ENCODE data around the gene ELF2. TPM values are rescaled to one million over a fixed set of nuclear protein-coding genes. Genes with fewer than 3 reads are reported as not detected.
A peak's percentile ranks its signal among the peaks of the same experiment; 100 is the strongest.

The ELF2 gene
- total and polyA plus RNA-seq, 12 donors: 13.3 to 43.5 (median 35.6) TPM

- H3K4me1 ChIP-seq: peaks cover 6 to 56% (median 48%) of the 10 kb centered on the region in 9 donors
- ATAC-seq (peak; percentile 92 to 96 (median 94)), DNase-seq (peak; percentile 91 to 97)
- H3K36me3 ChIP-seq: no peaks in the 10 kb centered on the region
- intact Hi-C loops (cut with DNase I): loop anchor here in 7 of 10 donors (2.0 to 10.0 kb wide), 7 partner anchors 51 to 372 kb away; partner anchors contain the start of genes ELF2 (in 5 of the 7), NAA15 (in 2 of the 7), NDUFC1 (in 2 of the 7) and RAB33B (in 1 of the 7)
- WGBS, 2 donors: 0% methylated on average over 38 of the region's 38 CpGs
- H3K4me3 ChIP-seq: peak overlapping the region; percentile 64 to 89 (median 78)
- TF ChIP-seq CTCF (IDR thresholded peaks at IDR 0.05): no peak
- no peaks in the 10 kb centered on the region for H3K27me3 ChIP-seq
- H3K9me3 ChIP-seq: no peaks in the 10 kb centered on the region
- H3K27ac ChIP-seq: peak overlapping the region; percentile 88 to 95 (median 93)
These were observed 94.0 kb downstream of the ELF2 start for GRCh38 chr4:139082750-139083606.

GRCh38 chr4:139078926-139079325, 98.1 kb downstream of the ELF2 start:
- intact Hi-C loops (cut with DNase I): no loop called here
- H3K4me3 ChIP-seq: no peak overlapping the region
- H3K27me3 ChIP-seq: no peaks in the 10 kb centered on the region
- no peak for ATAC-seq
- no peak for DNase-seq
- no peak for TF ChIP-seq CTCF (IDR thresholded peaks at IDR 0.05)
- peak overlapping the region in 6 of 10 donors; percentile 12 to 94 (median 76) for H3K27ac ChIP-seq
- 93 to 95% methylated on average over 4 of the region's 4 CpGs for WGBS, 2 donors
- H3K4me1 ChIP-seq: peaks cover 6 to 84% (median 70%) of the 10 kb centered on the region in 9 donors
- peaks cover 0 to 10% (median 0%) of the 10 kb centered on the region in 9 donors for H3K36me3 ChIP-seq
- H3K9me3 ChIP-seq: no peaks in the 10 kb centered on the region

- no peak for DNase-seq
- no peak for TF ChIP-seq CTCF (IDR thresholded peaks at IDR 0.05)
- 17 to 31% methylated on average over 1 of the region's 1 CpG for WGBS, 2 donors
- Histone ChIP-seq H3K36me3 (peaks cover 0 to 21% (median 0%) of the 10 kb centered on the region in 9 donors), H3K27me3 (no peaks in the 10 kb centered on the region), H3K27ac (peak overlapping the region in 9 of 10 donors; percentile 14 to 82 (median 69)), H3K4me3 (no peak overlapping the region), H3K9me3 (no peaks in the 10 kb centered on the region), H3K4me1 (peaks cover 6 to 93% (median 70%) of the 10 kb centered on the region in 9 donors)
- intact Hi-C loops (cut with DNase I): no loop called here
- no peak for ATAC-seq
These were observed 99.3 kb downstream of the ELF2 start for GRCh38 chr4:139077567-139078355.
